IMR-90 (cell line): ENCODE data around the gene COX10. TPM values are rescaled to one million over a fixed set of nuclear protein-coding genes. Genes with fewer than 3 reads are reported as not detected.

Experiments used
- ATAC-seq: fragments of 200-7000 bp; cut with Tn5 transposase; 2 replicates; pipeline ENCODE4 v1.9.1; 2020; ENCODE audit warnings: low read depth, mild to moderate bottlenecking, moderate library complexity
- BruUV-seq: library from RNA; stranded (reverse); fragments of 400-500 nt; replicated peaks from 2 replicates; lab custom pipeline; 2021; lab: Mats Ljungman, UMichigan
- CTCF ChIA-PET: fragments of 300-600 bp; formaldehyde crosslinking; extraction: SDS; loops from one replicate; lab custom pipeline; 2021; ENCODE audit warnings: antibody characterized with exemption; lab: Yijun Ruan, JAX
- POLR2A ChIA-PET: fragments of 300-600 bp; sonication (Branson Sonifier 250); formaldehyde crosslinking; loops from one replicate; lab custom pipeline; 2022; ENCODE audit warnings: antibody characterized with exemption; ENCODE audit not compliant: unreplicated experiment; lab: Charles Lee
- DNase-seq: peaks from one replicate; pipeline ENCODE4 v3.0.0; 2013
- H2AFZ ChIP-seq: replicated peaks from 2 replicates; pipeline ENCODE3; 2013; ENCODE audit warnings: low read length, mild to moderate bottlenecking; ENCODE audit not compliant: poor library complexity
- H2AK5ac ChIP-seq: 2 replicates; pipeline ENCODE4 v1.6.1; 2013; ENCODE audit warnings: low read depth, low read length, inconsistent platforms
- H2AK9ac ChIP-seq: replicated peaks from 2 replicates; pipeline ENCODE3; 2013; ENCODE audit warnings: mild to moderate bottlenecking, low read depth, low read length, moderate library complexity; ENCODE audit not compliant: poor library complexity
- H2BK120ac ChIP-seq: 2 replicates; pipeline ENCODE4 v1.6.1; 2013; ENCODE audit warnings: low read depth, low read length, inconsistent platforms
- H2BK15ac ChIP-seq: 3 replicates; pipeline ENCODE4 v1.6.1; 2013; ENCODE audit warnings: low read depth, low read length, inconsistent platforms
- H2BK20ac ChIP-seq: 2 replicates; pipeline ENCODE4 v1.6.1; 2013; ENCODE audit warnings: low read depth, mild to moderate bottlenecking, inconsistent platforms, low read length, moderate library complexity
- H2BK5ac ChIP-seq: 2 replicates; pipeline ENCODE4 v1.6.1; 2013; ENCODE audit warnings: mild to moderate bottlenecking, low read depth, low read length, inconsistent platforms; ENCODE audit not compliant: poor library complexity, severe bottlenecking
- H3K14ac ChIP-seq: replicated peaks from 2 replicates; pipeline ENCODE4 v1.6.1; 2013; ENCODE audit warnings: low read depth, low read length, inconsistent platforms
- H3K18ac ChIP-seq: 2 replicates; pipeline ENCODE4 v1.6.1; 2013; ENCODE audit warnings: low read depth, low read length, control low read depth
- H3K23ac ChIP-seq: 2 replicates; pipeline ENCODE4 v1.6.1; 2013; ENCODE audit warnings: low read depth, low read length, inconsistent platforms
- H3K27ac ChIP-seq: 2 replicates; pipeline ENCODE4 v1.5.1; 2013; ENCODE audit warnings: mild to moderate bottlenecking, control low read depth, low read length; ENCODE audit not compliant: insufficient read depth
- H3K27me3 ChIP-seq: 2 replicates; pipeline ENCODE4 v1.6.1; 2013; ENCODE audit warnings: low read length; ENCODE audit not compliant: control insufficient read depth, insufficient read depth
- H3K36me3 ChIP-seq: 2 replicates; pipeline ENCODE4 v1.6.1; 2013; ENCODE audit warnings: low read length, mixed read lengths; ENCODE audit not compliant: control insufficient read depth, insufficient read depth
- H3K4ac ChIP-seq: 2 replicates; pipeline ENCODE4 v1.6.1; 2013; ENCODE audit warnings: low read depth, low read length, inconsistent platforms
- H3K4me1 ChIP-seq: 2 replicates; pipeline ENCODE4 v1.6.1; 2013; ENCODE audit warnings: low read length, mixed read lengths; ENCODE audit not compliant: control insufficient read depth, insufficient read depth
- H3K4me2 ChIP-seq: 2 replicates; pipeline ENCODE4 v1.6.1; 2013; ENCODE audit warnings: low read depth, mild to moderate bottlenecking, control low read depth, low read length, moderate library complexity
- H3K4me3 ChIP-seq: 2 replicates; pipeline ENCODE4 v1.5.1; 2013; ENCODE audit warnings: low read depth, mild to moderate bottlenecking, control low read depth, low read length, moderate library complexity; ENCODE audit not compliant: insufficient read depth
- H3K56ac ChIP-seq: 2 replicates; pipeline ENCODE4 v1.6.1; 2013; ENCODE audit warnings: low read length, inconsistent platforms; ENCODE audit not compliant: insufficient read depth; ENCODE audit errors: extremely low read depth
- H3K79me1 ChIP-seq, 2 experiments: 2 replicates each; pipeline ENCODE4 v1.6.1; 2013; ENCODE audit warnings: low read length in 2 of 2, inconsistent platforms in 1 of 2, low read depth in 1 of 2
- H3K9ac ChIP-seq: 2 replicates; pipeline ENCODE4 v1.6.1; 2013; ENCODE audit warnings: low read depth, low read length, control low read depth
- H3K9me1 ChIP-seq: 2 replicates; pipeline ENCODE4 v1.6.1; 2013; ENCODE audit warnings: low read length, inconsistent platforms; ENCODE audit not compliant: insufficient read depth
- H3K9me3 ChIP-seq: 2 replicates; pipeline ENCODE4 v1.6.1; 2013; ENCODE audit warnings: low read length; ENCODE audit not compliant: control insufficient read depth, insufficient read depth
- H4K20me1 ChIP-seq: 2 replicates; pipeline ENCODE4 v1.6.1; 2013; ENCODE audit warnings: low read length, inconsistent platforms; ENCODE audit not compliant: insufficient read depth
- H4K5ac ChIP-seq: 2 replicates; pipeline ENCODE4 v1.6.1; 2013; ENCODE audit warnings: mild to moderate bottlenecking, low read depth, low read length, control low read depth
- H4K8ac ChIP-seq, 2 experiments: 2 replicates each; pipeline ENCODE4 v1.6.1; 2013; ENCODE audit warnings: low read depth in 2 of 2, low read length in 2 of 2, control low read depth in 1 of 2, inconsistent platforms in 1 of 2
- H4K91ac ChIP-seq: 2 replicates; pipeline ENCODE4 v1.6.1; 2013; ENCODE audit warnings: low read depth, low read length, inconsistent platforms; ENCODE audit not compliant: insufficient read depth
- BHLHE40 ChIP-seq: fragments of 150-350 bp; IDR thresholded peaks from 2 replicates; pipeline ENCODE4 v1.6.1; 2016; ENCODE audit warnings: mild to moderate bottlenecking, low read depth, low read length
- CHD1 ChIP-seq: IDR thresholded peaks from 2 replicates; pipeline ENCODE4 v1.6.1; 2012; ENCODE audit warnings: low read depth, low read length, improper control_type of control experiment
- CTCF ChIP-seq: conservative IDR thresholded peaks from 2 replicates; pipeline ENCODE4 v1.5.1; 2012; ENCODE audit warnings: mild to moderate bottlenecking, low read depth, low read length, improper control_type of control experiment
- ELK1 ChIP-seq: fragments of 150-350 bp; IDR thresholded peaks from 2 replicates; pipeline ENCODE4 v1.6.1; 2016; ENCODE audit warnings: low read depth, mild to moderate bottlenecking, low read length, moderate library complexity, borderline replicate concordance
- FOS ChIP-seq: fragments of 150-350 bp; IDR thresholded peaks from 2 replicates; pipeline ENCODE4 v1.6.1; 2016; ENCODE audit warnings: low read depth, low read length
- MAZ ChIP-seq: IDR thresholded peaks from 2 replicates; pipeline ENCODE4 v1.6.1; 2012; ENCODE audit warnings: low read depth, mild to moderate bottlenecking, low read length, improper control_type of control experiment, moderate library complexity, borderline replicate concordance
- MXI1 ChIP-seq: IDR thresholded peaks from 2 replicates; pipeline ENCODE4 v1.6.1; 2012; ENCODE audit warnings: low read depth, mild to moderate bottlenecking, low read length, moderate library complexity, borderline replicate concordance
- POLR2A ChIP-seq: IDR thresholded peaks from 2 replicates; pipeline ENCODE4 v1.6.1; 2012; ENCODE audit warnings: mild to moderate bottlenecking, low read depth, low read length
- RAD21 ChIP-seq: IDR thresholded peaks from 2 replicates; pipeline ENCODE4 v1.6.1; 2012; ENCODE audit warnings: low read length, improper control_type of control experiment
- RFX5 ChIP-seq: IDR thresholded peaks from 2 replicates; pipeline ENCODE4 v1.8.0; 2012; ENCODE audit warnings: low read depth, mild to moderate bottlenecking, low read length, moderate library complexity
- SMC3 ChIP-seq: fragments of 150-350 bp; IDR thresholded peaks from 2 replicates; pipeline ENCODE4 v1.6.1; 2016; ENCODE audit warnings: low read depth, mild to moderate bottlenecking, antibody characterized with exemption, low read length, moderate library complexity
- whole genome bisulfite sequencing, 2 experiments: methylation state at CpG; one replicate each; pipeline versions ENCODE4 v1.1.5 to v1.1.7; 2013; ENCODE audit warnings: missing lambda C conversion rate in 2 of 2; ENCODE audit not compliant: insufficient read length in 1 of 2; ENCODE audit errors: extremely low coverage in 2 of 2; 5-methylcytosine and 5-hydroxymethylcytosine counted together
- dilution Hi-C: fragments of 300-500 bp; cut with HindIII; formaldehyde crosslinking; loops from one replicate; pipeline ENCODE4 v1.14.3; 2018; ENCODE audit warnings: low sequenced_read_pairs; ENCODE audit not compliant: unreplicated experiment
- in situ Hi-C: fragments of 300-500 bp; cut with MboI; formaldehyde crosslinking; loops from 3 replicates; pipeline ENCODE4 v1.14.3; 2019; ENCODE audit warnings: low sequenced_read_pairs, inconsistent platforms, mixed read lengths
- intact Hi-C: fragments of 100-400 bp; cut with micrococcal nuclease; formaldehyde crosslinking; loops from 2 replicates; pipeline ENCODE4 v1.10.0; 2022
- polyA plus RNA-seq, 3 experiments: library from polyadenylated mRNA; depleted of rRNA; stranded (reverse); fragments of >200 nt; gene quantifications; 2 replicates each; pipeline ENCODE4 v1.2.3, GENCODE V29; 2012; ENCODE audit warnings: low replicate concordance in 1 of 3
- total RNA-seq: library from RNA; depleted of rRNA; stranded (reverse); fragments of >200 nt; gene quantifications from 2 replicates; pipeline ENCODE4 v1.2.3, GENCODE V29; 2012

COX10 gene
- total and polyA plus RNA-seq, 2 of the 4 experiments (the other 2 are of a cell fraction) = 15.4 to 16.1 TPM

GRCh38 chr17:14044702-14045101 lies 24.6 kb upstream of the COX10 start:
- Histone ChIP-seq H4K8ac (no peak overlapping the region), H3K4me1 (0 out of 2 replicates have a peak, but pooled peaks cover 3% of the 10 kb centered on the region), H2BK15ac (no peak overlapping the region), H4K20me1 (no peaks in the 10 kb centered on the region), H3K4me2 (no peak overlapping the region), H3K27ac (no peak overlapping the region), H3K14ac (no peak overlapping the region), H4K5ac (no peak overlapping the region), H2AK5ac (no peak overlapping the region), H3K27me3 (no peaks in the 10 kb centered on the region), H3K36me3 (no peaks in the 10 kb centered on the region), H3K9me1 (peaks cover 5% of the 10 kb centered on the region; the same call in 1 of the 2 replicates), H2AFZ (no peak overlapping the region), H3K4ac (no peak overlapping the region), H2BK20ac (no peak overlapping the region), H3K9me3 (no peaks in the 10 kb centered on the region), H4K91ac (no peak overlapping the region), H3K9ac (no peak overlapping the region), H2AK9ac (no peak overlapping the region), H2BK120ac (no peak overlapping the region), H3K23ac (no peak overlapping the region), H3K56ac (no peak overlapping the region), H2BK5ac (no peak overlapping the region), H3K18ac (no peak overlapping the region), H3K4me3 (no peak overlapping the region), H3K79me1 (peaks cover 11 to 35% of the 10 kb centered on the region in 2 experiments)
- intact Hi-C loops = loop anchor here (5.0 kb wide), 1 partner anchor 253 kb away; no protein-coding TSS in a partner anchor
- in situ Hi-C loops = no loop called here
- dilution Hi-C loops = no loop called here
- ChIA-PET POLR2A (no interaction called here), CTCF (interaction anchor here (0.7 kb wide), 1 partner anchor 22 kb away, joined by 4 read pairs; no protein-coding TSS in a partner anchor)
- no CpG with 5 or more reads among the region's 1 CpG for WGBS, 2 experiments
- BruUV-seq = no TSS peak
- DNase-seq (no peak), ATAC-seq (no peak)
- TF ChIP-seq MXI1 (no peak), CTCF (no peak), BHLHE40 (no peak), ELK1 (no peak), FOS (no peak), SMC3 (no peak), RFX5 (no peak), POLR2A (no peak), MAZ (no peak), RAD21 (no peak), CHD1 (no peak)
